Calu3 (cell line): Measurements from ENCODE around the gene YARS1. TPM values are rescaled to one million over a fixed set of nuclear protein-coding genes. Genes with fewer than 3 reads are reported as not detected.
"Not testable (repeated sequence)": the region's sequence is repeated elsewhere in the genome, so short reads cannot be mapped to it uniquely, and the experiment has no call there.

Experiments used
- BruUV-seq: library from RNA; stranded (reverse); fragments of 400-500 nt; replicated peaks from 2 replicates; lab custom pipeline; 2021; lab: Mats Ljungman, UMichigan
- CTCF ChIA-PET: fragments of 300-600 bp; sonication (Branson Sonifier 250); formaldehyde crosslinking; loops from one replicate; lab custom pipeline; 2022; ENCODE audit warnings: antibody characterized with exemption; lab: Charles Lee
- DNase-seq: peaks from one replicate; pipeline ENCODE4 v3.0.0; 2022
- H3K27ac Mint-ChIP-seq: one replicate; pipeline ENCODE4 v1.8.0; 2022; ENCODE audit warnings: mixed read lengths; ENCODE audit not compliant: unreplicated experiment
- H3K27me3 Mint-ChIP-seq: one replicate; pipeline ENCODE4 v1.8.0; 2022; ENCODE audit warnings: mixed read lengths; ENCODE audit not compliant: unreplicated experiment
- H3K36me3 Mint-ChIP-seq: one replicate; pipeline ENCODE4 v1.8.0; 2022; ENCODE audit warnings: mild to moderate bottlenecking, moderate library complexity, mixed read lengths; ENCODE audit not compliant: insufficient read depth, unreplicated experiment
- H3K4me1 Mint-ChIP-seq: one replicate; pipeline ENCODE4 v1.8.0; 2022; ENCODE audit warnings: mild to moderate bottlenecking, low read depth, mixed read lengths; ENCODE audit not compliant: unreplicated experiment
- H3K4me3 Mint-ChIP-seq: one replicate; pipeline ENCODE4 v1.8.0; 2022; ENCODE audit warnings: mild to moderate bottlenecking, low read depth, moderate library complexity, mixed read lengths; ENCODE audit not compliant: unreplicated experiment
- H3K9me3 Mint-ChIP-seq: one replicate; pipeline ENCODE4 v1.8.0; 2022; ENCODE audit warnings: low read depth, mixed read lengths; ENCODE audit not compliant: unreplicated experiment
- CTCF ChIP-seq: fragments of 200-600 bp; IDR thresholded peaks from one replicate; pipeline ENCODE4 v1.8.0; 2022; ENCODE audit warnings: antibody characterized with exemption; ENCODE audit not compliant: unreplicated experiment
- intact Hi-C: fragments of 100-400 bp; cut with micrococcal nuclease; formaldehyde crosslinking; loops from one replicate; pipeline ENCODE4 v1.10.0; 2022; ENCODE audit not compliant: unreplicated experiment
- total RNA-seq: library from RNA; stranded (reverse); gene quantifications from 2 replicates; pipeline ENCODE4 v1.2.3, GENCODE V29; 2022

The YARS1 gene
- total RNA-seq, 1 experiment from 2014 or later: 188 TPM

GRCh38 chr1:32806910-32807523 is 10.1 kb downstream of the YARS1 start:
- intact Hi-C loops: no loop called here
- Mint-ChIP-seq H3K4me3 (no peak overlapping the region), H3K27ac (no peak overlapping the region), H3K27me3 (no peaks in the 10 kb centered on the region), H3K36me3 (peaks cover 80% of the 10 kb centered on the region), H3K9me3 (no peaks in the 10 kb centered on the region), H3K4me1 (no peaks in the 10 kb centered on the region)
- CTCF ChIA-PET: no interaction called here
- no peak for DNase-seq
- TF ChIP-seq CTCF: no peak
- no TSS peak for BruUV-seq

GRCh38 chr1:32806290-32806689 is 10.9 kb downstream of the YARS1 start:
- CTCF ChIA-PET: no interaction called here
- no peak for DNase-seq
- BruUV-seq: no TSS peak
- Mint-ChIP-seq H3K4me3 (no peak overlapping the region), H3K27me3 (no peaks in the 10 kb centered on the region), H3K4me1 (no peaks in the 10 kb centered on the region), H3K36me3 (peaks cover 82% of the 10 kb centered on the region), H3K9me3 (no peaks in the 10 kb centered on the region), H3K27ac (no peak overlapping the region)
- intact Hi-C loops: no loop called here
- no peak for TF ChIP-seq CTCF

GRCh38 chr1:32804460-32804859 is 12.7 kb downstream of the YARS1 start:
- H3K4me3 Mint-ChIP-seq, DNase-seq, H3K4me1 Mint-ChIP-seq, H3K9me3 Mint-ChIP-seq, H3K27ac Mint-ChIP-seq, BruUV-seq, CTCF ChIA-PET, H3K27me3 Mint-ChIP-seq, intact Hi-C loops: not testable (repeated sequence)
- peaks cover 78% of the 10 kb centered on the region for H3K36me3 Mint-ChIP-seq

GRCh38 chr1:32801096-32801715 is 16.0 kb downstream of the YARS1 start:
- no peak for DNase-seq
- Mint-ChIP-seq H3K27ac (no peak overlapping the region), H3K4me3 (no peak overlapping the region), H3K4me1 (no peaks in the 10 kb centered on the region), H3K27me3 (no peaks in the 10 kb centered on the region), H3K36me3 (peaks cover 72% of the 10 kb centered on the region), H3K9me3 (no peaks in the 10 kb centered on the region)
- intact Hi-C loops: no loop called here
- no peak for TF ChIP-seq CTCF
- BruUV-seq: no TSS peak
- CTCF ChIA-PET: no interaction called here
